HG02588 (cell line): Measurements from ENCODE around the gene QSOX1.

Source experiments
- ATAC-seq: cut with Tn5 transposase; IDR thresholded peaks from one replicate; pipeline ENCODE4 v1.9.1; 2021; ENCODE audit warnings: mild to moderate bottlenecking, moderate library complexity; ENCODE audit not compliant: unreplicated experiment

The QSOX1 gene

DNA sequence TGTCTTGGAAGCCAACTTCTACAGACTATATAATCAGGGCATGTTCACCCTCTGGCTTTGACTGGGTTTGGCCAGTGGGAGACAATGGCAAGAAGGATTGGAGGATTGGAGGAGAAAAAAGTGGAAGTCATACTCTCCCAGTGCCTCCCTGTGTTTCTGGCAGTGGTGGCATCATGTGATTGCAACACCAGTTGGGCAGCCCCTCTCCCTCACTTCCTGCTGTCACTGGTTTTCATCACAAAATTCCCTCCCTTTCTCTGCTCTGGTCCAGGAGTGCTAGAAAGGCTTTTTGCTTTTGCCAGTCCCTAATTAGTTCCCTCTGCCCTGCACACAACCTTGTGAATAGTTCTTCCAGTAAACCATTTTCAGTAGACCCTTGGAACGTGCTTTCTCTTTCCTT lies 3.7 kb upstream of the QSOX1 start:
- ATAC-seq = no peak

DNA sequence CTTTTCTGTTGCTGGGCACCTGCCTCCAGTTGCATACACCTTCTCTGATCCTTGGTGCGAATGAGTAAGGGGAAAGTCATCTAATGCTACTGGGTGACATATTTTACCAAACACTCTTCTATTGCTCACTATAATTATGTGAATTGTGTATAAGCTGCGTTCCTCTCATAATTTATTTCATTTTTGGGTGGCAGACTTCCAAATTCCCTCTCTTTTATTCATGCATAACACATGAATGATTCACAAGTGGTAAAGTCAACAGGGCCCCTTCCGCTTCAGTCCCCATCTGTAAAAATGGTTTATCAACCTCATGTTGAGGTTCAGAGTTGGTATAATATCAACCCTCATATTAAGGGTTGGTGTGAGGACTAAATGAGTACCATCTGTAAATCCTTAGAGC lies 3.2 kb upstream of the QSOX1 start:
- no peak for ATAC-seq

DNA sequence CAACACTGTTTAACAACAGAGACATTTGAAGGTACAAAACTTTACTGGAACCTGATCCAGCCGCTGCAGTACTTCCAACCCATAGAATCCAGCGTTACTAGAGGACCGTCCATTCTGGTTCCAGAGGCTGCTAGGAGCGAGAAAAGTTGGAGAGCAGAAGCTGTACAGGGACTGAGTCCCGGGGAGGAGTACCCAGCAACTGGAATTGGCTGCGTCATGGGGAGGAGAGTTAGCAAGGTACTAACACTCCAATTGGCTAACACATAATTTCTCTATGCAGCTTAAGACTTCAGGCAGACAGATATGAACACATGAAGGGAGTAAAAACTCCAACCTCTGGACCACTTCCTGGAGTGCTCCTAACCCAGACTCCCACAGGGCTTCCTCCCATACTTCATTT lies 2.1 kb upstream of the QSOX1 start:
- ATAC-seq = no peak

DNA sequence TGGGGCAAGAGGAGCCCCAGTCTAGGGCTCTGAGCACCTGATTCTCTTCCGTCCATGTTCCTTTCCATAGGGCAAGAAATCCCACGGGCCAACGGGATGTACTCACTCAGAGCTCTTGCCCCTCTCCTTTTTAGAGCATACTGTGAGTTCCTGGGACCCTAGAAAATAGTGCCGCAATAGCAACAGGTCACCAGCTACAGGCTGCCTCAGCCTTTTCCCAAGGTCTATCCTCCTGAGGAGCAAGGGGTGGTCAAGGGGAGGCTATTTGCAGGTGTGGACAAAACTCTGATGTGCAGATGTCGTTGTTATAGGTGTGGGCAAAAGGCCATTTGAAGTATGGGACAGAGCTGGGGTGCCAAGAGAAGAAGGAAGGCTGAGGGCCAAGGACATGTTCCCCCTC lies 1.6 kb upstream of the QSOX1 start:
- ATAC-seq = no peak

DNA sequence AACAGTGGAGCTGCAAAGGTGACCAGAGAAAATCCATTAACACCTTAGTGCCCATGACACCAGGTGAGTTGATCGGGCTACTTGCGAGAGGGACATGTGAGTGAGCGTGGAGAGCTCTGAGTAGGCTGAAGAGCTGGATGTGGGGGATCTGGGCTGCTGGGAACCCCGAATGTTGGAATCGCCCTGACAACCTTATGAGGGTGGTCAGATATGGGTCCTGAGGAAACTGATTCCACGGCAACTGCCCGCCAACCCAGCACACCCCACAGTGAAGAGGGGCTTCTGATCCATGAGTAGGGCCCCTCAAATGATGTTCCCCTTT lies 705 bp upstream of the QSOX1 start:
- no peak for ATAC-seq

DNA sequence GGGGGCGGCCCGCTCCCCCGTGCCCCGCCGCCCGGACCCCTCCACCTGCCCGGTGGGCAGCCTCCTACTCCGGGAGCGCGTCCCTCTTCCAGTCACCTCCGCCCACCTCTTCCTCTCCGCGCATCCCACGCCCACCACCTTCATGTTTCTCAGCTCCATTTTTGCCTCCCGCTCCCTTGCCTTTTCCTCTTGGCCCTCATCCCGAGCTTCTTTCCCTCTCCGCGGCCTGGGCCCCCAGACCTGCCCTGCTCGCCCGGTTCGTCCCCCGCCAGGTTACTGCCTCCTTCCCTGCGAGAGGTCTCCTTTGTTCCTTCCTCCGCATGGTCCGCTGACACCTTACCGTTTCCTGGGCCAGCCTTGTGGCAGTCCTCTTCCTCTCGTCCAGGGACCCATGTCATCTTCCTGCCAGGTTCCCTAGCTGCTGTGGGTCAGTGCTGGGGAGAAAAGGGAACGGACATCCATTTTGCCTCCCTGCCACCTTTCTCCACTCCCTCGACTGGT lies 563 bp downstream of the QSOX1 start:
- no peak for ATAC-seq

DNA sequence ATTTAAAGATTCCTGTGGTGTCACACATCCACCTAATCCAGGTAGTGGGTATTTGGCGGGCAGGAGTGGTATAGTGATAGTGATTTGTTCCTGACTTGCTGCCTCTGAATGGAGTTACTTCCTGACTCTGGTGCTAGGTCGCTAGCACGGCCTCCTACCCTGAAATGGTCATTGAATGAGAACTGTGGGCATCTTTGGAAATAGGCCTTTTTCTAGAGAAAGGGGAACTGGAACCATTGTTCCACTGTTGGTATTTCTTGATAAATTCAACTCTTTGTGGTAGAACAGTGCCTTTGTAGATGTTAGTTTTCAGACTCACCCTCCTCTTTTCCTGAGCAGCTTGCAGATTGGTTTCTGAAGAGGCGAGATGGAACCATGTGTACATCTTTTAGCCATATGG lies 1.5 kb downstream of the QSOX1 start:
- no peak for ATAC-seq

DNA sequence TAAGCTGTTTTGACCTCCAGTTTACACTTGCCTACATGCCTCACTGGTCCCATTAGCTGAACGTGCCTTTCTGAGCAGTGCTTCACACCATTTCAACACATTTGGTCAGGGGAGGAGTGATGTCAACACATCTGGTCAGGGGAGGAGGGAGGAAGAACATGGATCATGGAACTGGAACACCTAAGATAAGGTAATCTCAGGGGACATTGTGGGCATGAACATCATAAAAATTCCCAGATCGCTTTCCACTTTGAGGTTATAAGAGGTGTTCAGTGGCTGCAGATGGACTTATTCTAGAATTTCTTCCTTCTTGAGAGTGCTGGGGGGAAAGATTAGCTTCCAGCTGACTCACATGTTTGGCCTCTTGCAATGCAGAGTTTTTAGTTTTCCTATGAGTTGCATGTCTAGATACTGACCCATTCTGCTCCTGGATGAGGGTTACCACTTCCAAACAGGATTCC lies 2.0 kb downstream of the QSOX1 start:
- no peak for ATAC-seq

DNA sequence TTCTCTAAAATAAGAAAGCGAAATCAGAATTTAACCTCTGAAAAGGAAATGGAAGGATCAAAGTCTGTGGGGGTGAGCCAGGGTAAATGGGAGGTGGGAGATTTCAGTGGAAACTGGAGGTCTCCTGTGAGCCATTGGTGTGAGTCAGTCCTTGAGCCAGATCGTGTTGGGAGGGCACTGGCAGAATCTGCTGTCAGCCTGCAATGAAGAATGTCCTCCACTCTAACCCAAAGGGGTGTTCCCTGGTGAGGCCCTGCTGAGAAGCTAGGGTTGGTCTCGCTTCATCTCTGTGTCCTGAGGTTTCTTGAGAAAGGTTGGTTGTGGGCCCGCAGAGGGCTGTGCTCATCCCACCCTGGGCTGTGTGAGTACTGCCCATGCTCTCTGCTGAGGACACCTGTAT lies 2.4 kb downstream of the QSOX1 start:
- ATAC-seq = no peak

DNA sequence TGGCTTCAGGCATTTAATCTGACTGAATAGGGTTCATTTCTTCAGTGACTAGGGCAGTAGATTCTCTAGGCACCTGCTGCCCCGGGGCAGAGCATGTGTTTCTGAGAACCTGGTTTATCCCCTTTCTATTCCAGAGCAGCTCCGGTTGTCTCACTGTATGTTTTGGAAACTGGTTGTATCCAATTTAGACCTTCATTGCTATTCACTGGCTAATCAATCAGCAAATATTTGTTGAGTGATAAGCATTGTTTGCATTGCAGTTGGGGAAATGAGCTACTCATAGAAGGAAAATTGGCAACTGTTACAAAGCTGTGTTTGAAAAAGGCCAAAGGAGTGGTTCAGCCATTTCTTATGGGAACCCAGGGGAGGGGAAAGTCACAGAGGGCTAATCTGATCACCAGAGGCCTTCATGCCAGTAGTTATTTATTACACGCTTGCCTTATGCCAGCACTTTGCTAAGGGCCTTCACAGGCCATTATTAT lies 2.9 kb downstream of the QSOX1 start:
- ATAC-seq = no peak

DNA sequence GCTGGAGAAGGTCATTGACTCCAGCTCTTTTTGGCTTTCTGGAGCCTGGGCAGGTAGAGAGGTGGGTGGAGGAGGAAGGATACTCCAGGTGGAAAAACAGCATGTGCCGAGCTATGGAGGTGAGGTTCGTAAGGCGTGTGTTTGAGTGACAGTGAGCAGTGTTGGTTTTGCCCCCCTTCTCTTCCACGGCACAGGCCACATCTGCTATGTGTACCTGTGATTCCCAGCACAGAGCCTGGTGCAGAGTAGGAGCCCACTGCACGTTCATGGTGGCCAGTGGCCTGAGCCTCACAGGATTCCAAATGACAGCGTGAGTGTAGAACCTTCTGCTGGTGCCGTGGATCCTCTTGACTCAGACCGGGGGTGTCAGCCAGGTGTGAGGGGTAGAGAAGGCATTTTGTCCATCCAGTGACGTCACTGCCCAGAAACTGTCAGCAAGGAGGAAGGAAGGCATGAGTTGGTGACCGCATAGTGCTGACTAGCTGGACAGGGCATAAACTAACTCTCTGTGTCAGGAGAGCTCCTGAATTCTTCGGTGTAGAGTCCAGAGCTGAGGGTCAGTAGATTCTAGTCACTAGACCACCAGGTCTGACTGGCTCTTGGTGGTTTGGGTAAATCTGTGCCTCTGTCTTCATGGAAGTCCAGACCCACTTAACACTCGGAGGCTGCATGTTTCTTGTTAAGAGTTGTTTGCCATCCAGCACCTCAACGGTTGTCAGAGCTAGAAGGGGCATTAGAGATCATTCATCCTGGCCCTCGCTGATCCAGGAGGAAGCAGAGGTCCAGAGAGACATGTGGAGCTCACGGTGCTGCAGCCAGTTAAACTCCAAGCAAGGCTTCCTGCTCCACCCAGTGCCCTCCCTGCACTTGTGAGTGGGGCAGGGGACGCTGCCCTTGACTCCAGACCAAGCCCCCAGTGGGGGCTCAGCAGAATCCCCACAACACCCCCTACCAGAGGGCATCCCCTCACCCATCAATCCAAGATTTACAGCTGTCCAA lies 3.8 kb downstream of the QSOX1 start:
- ATAC-seq = no peak

DNA sequence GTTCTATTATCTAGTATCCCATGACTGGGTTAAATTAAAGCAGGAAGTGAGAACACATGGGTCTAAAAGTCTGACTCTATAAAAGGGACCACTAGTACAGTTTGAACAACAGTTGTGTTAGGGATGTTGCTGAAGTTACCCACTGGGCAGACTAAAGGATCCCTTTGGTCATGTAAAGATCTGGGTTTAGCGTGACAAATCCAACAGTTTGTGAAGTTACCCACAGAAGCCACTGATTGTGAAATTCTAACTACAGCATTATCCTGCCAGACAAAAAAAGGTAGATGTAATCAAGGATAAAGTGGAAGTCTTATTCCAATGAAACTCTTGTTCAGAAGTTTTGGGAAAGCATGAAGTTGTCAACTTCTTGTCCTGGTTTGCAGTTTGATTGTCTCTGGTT lies 5.7 kb downstream of the QSOX1 start:
- ATAC-seq = no peak

DNA sequence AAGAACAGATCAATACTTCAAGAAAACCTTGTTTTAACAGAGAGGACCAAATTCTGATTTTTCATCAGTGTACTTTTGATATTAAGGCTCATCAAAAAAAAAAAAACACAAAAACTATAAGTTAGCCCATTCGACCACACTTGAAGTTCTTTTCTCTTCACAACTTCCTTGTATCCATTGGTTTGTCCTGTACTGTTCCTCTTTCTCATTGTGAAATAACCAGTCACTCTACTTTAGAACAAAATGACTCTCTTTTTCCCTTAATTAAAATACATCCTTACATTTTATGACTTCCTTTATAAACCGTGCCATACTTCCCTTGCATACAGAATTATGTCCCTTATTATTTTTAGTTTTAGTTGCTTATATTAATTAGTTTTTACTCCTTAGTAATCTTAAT lies 8.4 kb downstream of the QSOX1 start:
- no peak for ATAC-seq

DNA sequence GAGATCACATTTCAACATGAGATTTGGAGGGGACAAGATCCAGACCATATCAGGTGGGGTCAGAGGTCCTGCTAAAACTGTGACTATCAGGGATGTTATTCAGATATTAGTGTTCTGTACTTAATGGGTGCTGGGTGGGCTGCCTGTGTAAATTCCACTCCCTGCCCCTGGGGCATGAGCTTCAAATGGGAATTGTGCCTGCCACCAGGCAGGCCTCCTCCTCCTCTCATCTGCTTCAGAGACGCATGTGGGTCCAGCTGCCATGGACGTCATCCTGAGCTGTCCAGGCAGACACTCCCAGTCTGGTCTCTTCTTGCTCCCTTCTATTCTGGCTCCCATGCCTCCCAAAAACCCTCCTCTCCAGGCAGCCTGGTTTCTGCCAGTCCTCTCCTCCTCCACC lies 10.4 kb downstream of the QSOX1 start:
- no peak for ATAC-seq

DNA sequence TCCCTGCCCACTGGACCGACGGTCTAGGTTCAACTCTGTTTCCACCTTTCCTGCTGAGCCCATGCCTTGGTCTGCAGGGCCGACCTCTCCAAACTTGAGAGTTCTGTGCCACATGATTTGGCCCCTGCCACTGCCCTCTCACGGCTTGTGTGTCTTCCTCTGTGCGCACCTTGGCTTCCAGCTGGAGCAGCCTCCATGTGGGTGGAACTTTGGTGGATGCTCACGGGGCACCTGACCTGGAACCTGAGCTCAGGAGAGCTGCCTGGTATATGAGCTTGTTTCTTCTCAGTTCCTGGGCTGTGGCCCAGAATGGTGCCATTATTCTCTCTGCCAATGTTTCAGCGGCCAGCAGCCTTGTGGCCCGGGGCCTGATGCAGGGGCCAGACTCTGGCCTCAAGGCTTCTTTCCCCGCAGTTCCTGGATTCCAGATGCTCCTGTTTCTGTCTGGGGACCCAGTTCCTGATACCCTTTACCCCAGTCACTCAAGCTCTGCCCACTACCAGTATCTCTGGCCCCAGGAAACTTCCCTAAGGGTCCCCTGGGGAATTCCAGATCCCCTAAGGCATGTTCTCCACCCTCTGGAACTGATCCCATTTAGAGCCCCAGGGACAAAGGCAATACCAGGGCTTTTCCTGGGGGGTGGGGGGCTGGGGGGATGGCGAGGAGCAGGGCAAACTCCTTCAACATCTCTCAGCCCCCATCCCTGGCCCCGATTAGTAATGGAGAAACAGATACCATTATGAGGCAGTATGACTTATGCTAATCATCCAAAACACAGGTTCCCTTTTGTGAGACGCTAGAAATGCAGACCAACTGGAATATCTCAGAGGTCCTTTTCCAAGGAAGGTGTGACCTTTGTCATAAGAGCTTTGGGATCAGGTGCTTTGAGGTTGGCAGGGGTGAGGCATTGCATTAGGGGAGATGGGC lies 11.1 kb downstream of the QSOX1 start:
- ATAC-seq = no peak

DNA sequence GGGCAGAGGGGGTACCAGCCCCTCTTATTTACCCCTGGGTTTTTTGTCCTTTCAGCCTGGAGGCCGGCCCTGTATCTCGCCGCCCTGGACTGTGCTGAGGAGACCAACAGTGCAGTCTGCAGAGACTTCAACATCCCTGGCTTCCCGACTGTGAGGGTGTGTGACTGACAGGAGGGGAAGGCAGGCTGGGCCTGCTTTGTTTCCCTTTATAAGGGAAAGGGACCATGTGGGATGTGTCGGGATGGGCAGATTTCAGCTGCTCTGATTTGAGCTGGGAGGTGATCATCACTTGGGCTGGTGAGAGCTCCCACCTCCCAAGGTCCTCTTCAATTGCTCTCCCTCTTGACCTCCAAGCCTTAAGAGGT lies 11.7 kb downstream of the QSOX1 start:
- ATAC-seq = no peak

DNA sequence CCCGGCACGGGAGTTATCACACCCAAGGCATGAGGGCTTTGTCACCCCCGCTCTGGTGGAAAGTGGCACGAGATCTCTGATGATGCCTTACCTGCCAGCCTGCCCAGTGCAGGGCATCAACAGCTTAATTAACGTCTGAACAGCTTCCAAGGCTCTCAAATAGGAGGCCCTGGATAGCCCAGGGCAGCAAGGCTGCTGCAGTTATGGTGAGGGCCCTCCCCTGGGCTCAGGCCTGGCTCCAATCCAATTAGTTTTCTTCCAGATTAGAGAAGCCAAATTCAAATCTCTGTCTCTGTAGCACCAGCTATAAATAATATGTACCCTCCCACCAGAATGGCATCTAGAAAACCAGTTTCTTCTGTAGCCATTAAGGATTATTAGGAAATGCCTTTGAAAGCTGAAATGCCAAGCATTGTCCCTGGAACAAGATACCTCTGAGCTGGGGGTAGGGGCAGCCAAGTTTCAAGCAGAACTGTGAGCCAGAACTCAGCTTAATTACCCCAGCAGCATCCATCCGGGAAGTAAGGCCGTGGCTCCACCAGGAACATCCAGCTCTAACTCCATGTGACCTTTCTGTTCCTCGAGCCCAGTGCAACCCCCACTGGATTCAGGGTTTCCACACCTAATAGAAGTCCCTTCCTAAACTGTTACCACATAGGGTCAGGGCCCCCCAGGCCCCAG lies 12.5 kb downstream of the QSOX1 start:
- no peak for ATAC-seq

DNA sequence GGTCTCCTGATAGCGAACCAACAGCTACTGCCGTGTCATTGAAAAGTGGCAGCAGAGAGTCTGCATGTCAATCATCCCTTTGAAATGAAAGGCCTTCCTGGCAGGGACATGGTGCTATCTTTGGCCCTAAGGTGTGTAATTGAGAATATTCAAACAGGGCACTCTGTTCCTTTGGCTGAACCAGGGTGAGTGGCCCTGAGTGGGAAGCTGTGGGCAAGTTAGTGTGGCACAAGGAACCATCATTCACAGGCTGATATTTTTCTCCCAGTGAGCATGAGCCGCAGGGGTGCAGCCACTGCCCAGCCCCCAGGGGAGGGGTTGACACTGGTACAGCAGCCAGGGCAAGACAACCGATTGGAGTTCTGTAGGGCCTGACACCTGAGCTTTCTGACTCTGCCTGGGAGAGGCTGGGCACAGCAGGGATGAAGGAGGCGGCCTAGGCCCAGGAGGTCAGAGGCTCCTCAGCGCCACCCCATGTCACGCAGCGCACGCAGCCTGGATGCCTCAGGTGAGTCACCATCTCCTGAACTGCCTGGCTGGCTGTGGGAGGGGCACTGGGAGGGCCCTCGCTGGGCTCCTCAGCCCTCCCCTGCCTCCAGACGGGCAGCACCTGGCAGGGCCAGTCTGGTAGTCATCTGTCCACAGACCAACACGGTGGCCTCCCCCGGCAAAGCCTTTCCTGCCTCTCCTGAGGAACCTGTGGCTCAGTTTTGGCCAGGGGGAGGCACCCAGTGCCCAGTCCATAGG lies 13.2 kb downstream of the QSOX1 start:
- no peak for ATAC-seq

DNA sequence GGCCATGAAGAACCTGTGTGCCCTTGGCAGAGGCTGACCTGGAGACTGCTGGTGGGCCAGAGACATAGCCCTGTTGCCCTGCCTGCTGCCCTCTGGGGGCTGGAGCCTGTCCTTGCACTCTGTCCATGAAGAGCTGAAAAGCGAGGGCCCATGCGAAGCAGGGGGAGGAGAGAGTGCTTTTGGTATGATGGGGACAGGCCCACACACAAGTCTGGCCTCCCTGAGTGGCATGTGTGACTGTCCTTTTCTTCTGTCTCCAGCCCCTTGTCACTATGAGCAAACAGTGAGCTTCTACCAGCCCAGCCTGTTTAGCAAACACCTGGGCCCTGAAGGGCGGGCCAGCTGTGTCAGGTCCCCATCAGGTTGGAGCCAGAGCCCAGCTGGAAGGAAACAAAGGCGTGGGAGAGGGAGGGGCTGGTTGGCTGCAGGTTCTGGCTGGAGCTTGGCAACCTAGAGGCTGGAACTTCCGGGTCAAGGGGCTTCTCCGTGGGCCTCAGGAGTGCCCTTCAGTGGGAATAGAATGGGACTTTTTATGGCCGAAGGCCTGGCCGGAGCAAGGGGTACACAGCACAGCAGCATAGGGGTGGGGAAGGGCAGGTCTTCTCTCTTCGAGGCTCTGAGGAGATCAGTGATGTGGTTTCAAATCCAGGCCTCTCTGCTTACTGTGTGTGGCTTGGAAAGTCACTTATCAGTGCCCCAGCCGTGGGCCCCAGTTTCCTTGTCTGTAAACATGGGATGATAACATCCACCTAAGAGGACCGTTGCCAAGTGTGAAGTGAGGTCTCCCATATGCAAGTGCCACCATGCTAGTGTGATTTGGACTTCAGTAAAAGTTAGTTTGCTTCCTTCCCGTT lies 14.3 kb downstream of the QSOX1 start:
- peak; percentile 79 for ATAC-seq
